K562 (cell line): Measurements from ENCODE around the gene MEP1B. TPM values are rescaled to one million over a fixed set of nuclear protein-coding genes. Genes with fewer than 3 reads are reported as not detected.

Experiments
- ATAC-seq: fragments of 200-7000 bp; cut with Tn5 transposase; 3 replicates; pipeline ENCODE4 v1.9.1; 2020; ENCODE audit warnings: moderate library complexity
- BruUV-seq: library from RNA; stranded (reverse); fragments of 400-500 nt; replicated peaks from 2 replicates; lab custom pipeline; 2021; lab: Mats Ljungman, UMichigan
- CTCF ChIA-PET: fragments of 300-600 bp; formaldehyde crosslinking; extraction: SDS; loops from one replicate; lab custom pipeline; 2021; ENCODE audit warnings: low intra/inter-chr PET ratio; lab: Yijun Ruan, JAX
- POLR2A ChIA-PET: fragments of 300-600, 350-650 bp; sonication (Branson Sonifier 250); formaldehyde crosslinking; extraction: SDS; loops from one replicate; lab custom pipeline; 2021; ENCODE audit warnings: antibody characterized with exemption, inconsistent platforms; lab: Yijun Ruan, JAX
- DNase-seq, 4 experiments: peaks; one replicate each; pipeline versions ENCODE4 v3.0.0 to v3.0.0-alpha.2; 2011 to 2018; ENCODE audit warnings: low spot score in 3 of 4, mixed read lengths in 3 of 4; ENCODE audit errors: extremely low read depth in 1 of 4
- FAIRE-seq: peaks from 2 replicates; lab custom pipeline; 2011; peaks lifted over from hg19 to GRCh38; lab: Jason Lieb, UNC
- H2AFZ ChIP-seq: 2 replicates; pipeline ENCODE4 v1.6.0; 2011; ENCODE audit warnings: low read depth, low read length, control low read depth, inconsistent platforms
- H3K27ac ChIP-seq: fragments of 200-600 bp; 3 replicates; pipeline ENCODE4 v1.8.0; 2011; ENCODE audit warnings: low read depth, mild to moderate bottlenecking, control low read depth, inconsistent platforms, low read length, moderate library complexity, mixed read lengths; ENCODE audit errors: extremely low read depth
- H3K27me3 ChIP-seq, 2 experiments: fragments of 300-600 bp in 1 of 2; 2 replicates in 1 of 2; 3 replicates in 1 of 2; pipeline versions ENCODE4 v1.6.0 to v1.8.0; 2011; ENCODE audit warnings: inconsistent platforms in 2 of 2, low read length in 2 of 2, mild to moderate bottlenecking in 1 of 2, mixed read lengths in 1 of 2, moderate library complexity in 1 of 2; ENCODE audit not compliant: control insufficient read depth in 2 of 2, insufficient read depth in 2 of 2
- H3K36me3 ChIP-seq: fragments of 300-600 bp; 3 replicates; pipeline ENCODE4 v1.8.0; 2011; ENCODE audit warnings: mild to moderate bottlenecking, low read length, inconsistent platforms; ENCODE audit not compliant: control insufficient read depth, insufficient read depth
- H3K4me1 ChIP-seq, 2 experiments: fragments of 200-600 bp in 1 of 2; replicated peaks in 1 of 2; 2 replicates in 1 of 2; 3 replicates in 1 of 2; pipeline versions ENCODE4 v1.5.1 to v1.8.0; 2011; ENCODE audit warnings: inconsistent platforms in 2 of 2, low read length in 2 of 2, mild to moderate bottlenecking in 1 of 2, mixed read lengths in 1 of 2, moderate library complexity in 1 of 2; ENCODE audit not compliant: control insufficient read depth in 2 of 2, insufficient read depth in 2 of 2
- H3K4me2 ChIP-seq: 2 replicates; pipeline ENCODE4 v1.6.1; 2011; ENCODE audit warnings: low read length, control low read depth, inconsistent platforms, mixed read lengths; ENCODE audit not compliant: insufficient read depth
- H3K4me3 ChIP-seq: fragments of 200-600 bp; sonication (generic), shearing (Covaris generic); 2 replicates; pipeline ENCODE4 v1.5.1; 2016; ENCODE audit warnings: control low read depth, inconsistent platforms
- H3K79me2 ChIP-seq: fragments of 200-600 bp; 3 replicates; pipeline ENCODE4 v1.8.0; 2011; ENCODE audit warnings: low read length, inconsistent platforms; ENCODE audit not compliant: control insufficient read depth, insufficient read depth
- H3K9ac ChIP-seq, 2 experiments: 2 replicates each; pipeline versions ENCODE4 v1.6.0 to v1.6.1; 2011; ENCODE audit warnings: low read depth in 2 of 2, low read length in 2 of 2, control low read depth in 1 of 2, inconsistent platforms in 1 of 2, mild to moderate bottlenecking in 1 of 2, mixed read lengths in 1 of 2; ENCODE audit not compliant: insufficient read depth in 1 of 2
- H3K9me1 ChIP-seq: one replicate; pipeline ENCODE4 v1.6.0; 2011; ENCODE audit warnings: inconsistent platforms, mild to moderate bottlenecking, low read length, moderate library complexity; ENCODE audit not compliant: control insufficient read depth, insufficient read depth
- H3K9me3 ChIP-seq: replicated peaks from 2 replicates; pipeline ENCODE4 v1.5.1; 2011; ENCODE audit warnings: low read depth, low read length, inconsistent platforms; ENCODE audit not compliant: control insufficient read depth, insufficient read depth
- H4K20me1 ChIP-seq: replicated peaks from 2 replicates; pipeline ENCODE4 v1.6.1; 2011; ENCODE audit warnings: low read length, inconsistent platforms, mixed read lengths; ENCODE audit not compliant: control insufficient read depth, insufficient read depth
- CBX3 ChIP-seq, 2 experiments: IDR thresholded peaks; 1 replicate in 1 of 2; 2 replicates in 1 of 2; pipeline ENCODE4 v1.6.1; 2012; ENCODE audit warnings: inconsistent platforms in 2 of 2, low read length in 2 of 2, borderline replicate concordance in 1 of 2, control low read depth in 1 of 2
- CBX8 ChIP-seq: fragments of 200-600 bp; sonication (generic); IDR thresholded peaks from 2 replicates; pipeline ENCODE4 v1.6.1; 2012; ENCODE audit warnings: borderline replicate concordance, mixed run types, low read depth, mild to moderate bottlenecking, moderate library complexity, mixed read lengths, low read length, control low read depth, inconsistent platforms; ENCODE audit not compliant: poor library complexity, severe bottlenecking; ENCODE audit errors: extremely low read depth
- CEBPB ChIP-seq: fragments of 450-650 bp; IDR thresholded peaks from 2 replicates; pipeline ENCODE4 v1.6.1; 2016; ENCODE audit warnings: missing genetic modification characterization, missing compliant biosample characterization
- GTF2F1 ChIP-seq: IDR thresholded peaks from 2 replicates; pipeline ENCODE4 v1.6.1; 2011; ENCODE audit warnings: low read depth, low read length, improper control_type of control experiment
- RAD21 ChIP-seq, 2 experiments: fragments of 250-450 bp in 1 of 2; fragments of 450-650 bp in 1 of 2; sonication (Bioruptor Pico) in 1 of 2; formaldehyde crosslinking in 1 of 2; IDR thresholded peaks in 1 of 2; conservative IDR thresholded peaks in 1 of 2; 2 replicates each; pipeline versions ENCODE4 v1.4.0 to v1.8.0; 2020 to 2022; ENCODE audit warnings: mild to moderate bottlenecking in 2 of 2, moderate library complexity in 1 of 2
- SETDB1 ChIP-seq: IDR thresholded peaks from one replicate; pipeline ENCODE4 v1.6.1; 2012; ENCODE audit warnings: low read length, control low read depth, inconsistent platforms
- SLC30A9 ChIP-seq: fragments of 250-450 bp; sonication (Bioruptor Pico); IDR thresholded peaks from 2 replicates; pipeline ENCODE4 v1.8.0; 2022; ENCODE audit warnings: mild to moderate bottlenecking, moderate library complexity
- THRAP3 ChIP-seq: fragments of 450-650 bp; IDR thresholded peaks from 2 replicates; pipeline ENCODE4 v1.6.1; 2016; ENCODE audit warnings: mild to moderate bottlenecking, inconsistent platforms, borderline replicate concordance
- XRCC4 ChIP-seq: IDR thresholded peaks from one replicate; pipeline ENCODE4 v1.6.1; 2011; ENCODE audit not compliant: insufficient read depth, insufficient read length; ENCODE audit errors: extremely low read depth
- ZFPM2 ChIP-seq: fragments of 250-450 bp; sonication (Bioruptor Pico); IDR thresholded peaks from 2 replicates; pipeline ENCODE4 v1.5.1; 2022; ENCODE audit warnings: mild to moderate bottlenecking
- ZNF436 ChIP-seq: fragments of 250-450, 450-650 bp; sonication (Bioruptor Pico); formaldehyde crosslinking; IDR thresholded peaks from 2 replicates; pipeline ENCODE4 v1.7.0; 2020; ENCODE audit warnings: mild to moderate bottlenecking
- WGBS: fragments of 100-300 bp; shearing (Covaris generic); methylation state at CpG from one replicate; pipeline ENCODE4 v1.1.6; 2016; ENCODE audit warnings: low coverage, mixed read lengths; ENCODE audit not compliant: insufficient coverage; ENCODE audit errors: missing lambda C conversion rate; 5-methylcytosine and 5-hydroxymethylcytosine counted together
- in situ Hi-C: fragments of 300-500 bp; cut with MboI; formaldehyde crosslinking; loops from 4 replicates; pipeline ENCODE4 v1.15.0; 2018; ENCODE audit warnings: inconsistent platforms, mixed read lengths
- intact Hi-C: fragments of 100-400 bp; cut with micrococcal nuclease; formaldehyde crosslinking; loops from 2 replicates; pipeline ENCODE4 v1.14.2; 2022
- polyA plus RNA-seq, 8 experiments: library from polyadenylated mRNA; depleted of rRNA in 4 of 8; stranded (reverse) in 5 of 8; unstranded in 3 of 8; fragments of >200 nt; fragmentation: Nextera tagmentation in 2 of 8; fragmentation: Illumina TruSeq in 1 of 8; extraction: Ambion mirVana in 2 of 8; extraction: Trizol in 1 of 8; gene quantifications; 2 replicates each; pipeline versions ENCODE4 v1.2.1 to v1.2.3, GENCODE V29; 2011 to 2014; ENCODE audit warnings: inconsistent platforms in 1 of 8, missing spikeins in 1 of 8
- total RNA-seq, 7 experiments: library from RNA; depleted of rRNA in 6 of 7; stranded (reverse); fragments of >200 nt in 6 of 7; fragmentation: Illumina TruSeq in 2 of 7; extraction: Trizol in 2 of 7; gene quantifications; 2 replicates each; pipeline versions ENCODE4 v1.2.1 to v1.2.3, GENCODE V29; 2011 to 2021; ENCODE audit warnings: low replicate concordance in 1 of 7
- TF ChIP-seq, protein P1 (sequence below): fragments of 250-450 bp; sonication (Bioruptor Pico); IDR thresholded peaks from 2 replicates; pipeline ENCODE4 v1.5.0; 2020; ENCODE audit warnings: mild to moderate bottlenecking
- TF ChIP-seq, protein P2 (sequence below): sonication (generic); formaldehyde crosslinking; IDR thresholded peaks from 2 replicates; pipeline ENCODE4 v1.8.0; 2022; ENCODE audit warnings: mild to moderate bottlenecking, missing genetic modification reagents, borderline replicate concordance

MEP1B gene
- total and polyA plus RNA-seq, 9 of the 15 experiments (the other 6 are each of a cell fraction or from before 2014, with no cell fraction given), result 0.03 to 0.11 TPM; not detected in 7

DNA sequence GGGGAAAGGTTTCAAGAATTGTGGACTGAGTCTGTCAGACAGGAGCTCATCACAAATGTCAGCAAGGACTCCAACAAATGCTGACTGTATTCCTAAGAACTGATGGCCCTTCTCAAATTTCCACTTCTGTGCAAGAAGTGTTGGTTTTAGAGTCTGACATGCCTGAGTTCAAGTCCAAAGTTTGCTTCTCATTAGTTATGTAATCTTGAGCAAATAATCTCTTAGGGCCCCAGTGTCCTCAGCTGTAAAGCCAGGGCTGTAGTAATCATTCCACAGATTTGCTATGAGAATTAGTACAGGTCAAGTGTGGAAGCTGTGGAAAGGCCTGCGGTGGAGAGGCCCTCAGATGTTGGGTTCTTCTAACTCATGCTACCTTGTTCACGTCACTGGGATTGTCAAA, 23.9 kb downstream of the MEP1B start (continued):
- TF ChIP-seq CEBPB (tag), result no peak
- no peak for TF ChIP-seq SETDB1
- TF ChIP-seq GTF2F1, result no peak
- TF ChIP-seq THRAP3, result no peak

DNA sequence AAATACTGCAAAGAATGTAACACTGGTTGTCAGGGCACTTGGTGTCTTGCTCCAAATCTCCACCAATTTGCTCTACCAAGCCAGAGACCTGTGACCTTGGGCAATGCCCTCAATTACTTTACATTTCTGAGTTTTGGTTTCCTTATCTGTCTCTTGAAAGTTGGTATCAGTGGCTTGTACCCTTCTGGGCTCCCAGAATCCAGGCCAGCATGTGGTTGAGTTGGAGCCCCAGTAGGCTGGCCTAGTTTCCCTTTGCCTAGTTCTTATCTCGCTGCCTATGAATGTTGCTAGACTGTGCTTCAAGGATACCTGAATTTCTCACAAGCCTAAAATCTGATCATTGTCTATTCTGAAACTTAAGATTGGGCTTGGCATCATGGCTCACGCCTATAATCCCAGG, 26.6 kb downstream of the MEP1B start:
- H3K4me1 ChIP-seq, result no peaks in the 10 kb centered on the region
- no peak overlapping the region for H3K9ac ChIP-seq
- intact Hi-C loops, result no loop called here
- in situ Hi-C loops, result no loop called here
- WGBS, result 0% methylated on average over 2 of the region's 2 CpGs
- no peak overlapping the region for H2AFZ ChIP-seq
- FAIRE-seq (no peak), ATAC-seq (no peak), DNase-seq (no peak)
- H3K79me2 ChIP-seq, result no peaks in the 10 kb centered on the region
- H3K4me3 ChIP-seq, result no peak overlapping the region
- no peaks in the 10 kb centered on the region for H3K27me3 ChIP-seq
- H3K9me3 ChIP-seq, result no peaks in the 10 kb centered on the region
- no peaks in the 10 kb centered on the region for H3K36me3 ChIP-seq
- no peaks in the 10 kb centered on the region for H3K9me1 ChIP-seq
- no peak overlapping the region for H3K4me2 ChIP-seq
- CTCF ChIA-PET, result no interaction called here
- TF ChIP-seq CBX3 (IDR thresholded peaks at IDR 0.05; ENCODE audit: borderline replicate concordance in 1 of 2, low read length in 2 of 2) (no peak), XRCC4 (no peak), CBX8 (no peak), ZNF436 (no peak), RAD21 (CRISPR knock-in tag; conservative IDR thresholded peaks at IDR 0.05 in 1 of 2, IDR thresholded peaks at IDR 0.05 in 1 of 2) (no peak), ZFPM2 (CRISPR knock-in tag) (no peak), SLC30A9 (CRISPR knock-in tag) (no peak)
- TF ChIP-seq, protein P1, sequence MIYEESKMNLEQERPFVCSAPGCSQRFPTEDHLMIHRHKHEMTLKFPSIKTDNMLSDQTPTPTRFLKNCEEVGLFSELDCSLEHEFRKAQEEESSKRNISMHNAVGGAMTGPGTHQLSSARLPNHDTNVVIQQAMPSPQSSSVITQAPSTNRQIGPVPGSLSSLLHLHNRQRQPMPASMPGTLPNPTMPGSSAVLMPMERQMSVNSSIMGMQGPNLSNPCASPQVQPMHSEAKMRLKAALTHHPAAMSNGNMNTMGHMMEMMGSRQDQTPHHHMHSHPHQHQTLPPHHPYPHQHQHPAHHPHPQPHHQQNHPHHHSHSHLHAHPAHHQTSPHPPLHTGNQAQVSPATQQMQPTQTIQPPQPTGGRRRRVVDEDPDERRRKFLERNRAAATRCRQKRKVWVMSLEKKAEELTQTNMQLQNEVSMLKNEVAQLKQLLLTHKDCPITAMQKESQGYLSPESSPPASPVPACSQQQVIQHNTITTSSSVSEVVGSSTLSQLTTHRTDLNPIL (CRISPR knock-in tag), result no peak
- TF ChIP-seq, protein P2, sequence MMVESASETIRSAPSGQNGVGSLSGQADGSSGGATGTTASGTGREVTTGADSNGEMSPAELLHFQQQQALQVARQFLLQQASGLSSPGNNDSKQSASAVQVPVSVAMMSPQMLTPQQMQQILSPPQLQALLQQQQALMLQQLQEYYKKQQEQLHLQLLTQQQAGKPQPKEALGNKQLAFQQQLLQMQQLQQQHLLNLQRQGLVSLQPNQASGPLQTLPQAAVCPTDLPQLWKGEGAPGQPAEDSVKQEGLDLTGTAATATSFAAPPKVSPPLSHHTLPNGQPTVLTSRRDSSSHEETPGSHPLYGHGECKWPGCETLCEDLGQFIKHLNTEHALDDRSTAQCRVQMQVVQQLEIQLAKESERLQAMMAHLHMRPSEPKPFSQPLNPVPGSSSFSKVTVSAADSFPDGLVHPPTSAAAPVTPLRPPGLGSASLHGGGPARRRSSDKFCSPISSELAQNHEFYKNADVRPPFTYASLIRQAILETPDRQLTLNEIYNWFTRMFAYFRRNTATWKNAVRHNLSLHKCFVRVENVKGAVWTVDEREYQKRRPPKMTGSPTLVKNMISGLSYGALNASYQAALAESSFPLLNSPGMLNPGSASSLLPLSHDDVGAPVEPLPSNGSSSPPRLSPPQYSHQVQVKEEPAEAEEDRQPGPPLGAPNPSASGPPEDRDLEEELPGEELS, result no peak
- no peaks in the 10 kb centered on the region for H4K20me1 ChIP-seq
- no peak overlapping the region for H3K27ac ChIP-seq
- POLR2A ChIA-PET, result no interaction called here
- BruUV-seq, result no TSS peak
